ENCODE data around the gene PALLD.

GRCh38 chr4:168667376-168667775 lies 170.5 kb downstream of the PALLD start:
- TF ChIP-seq EZH2 (IDR thresholded peaks at IDR 0.05; ENCODE audit: borderline replicate concordance, low read depth, low read length, severe bottlenecking) (no peak), CTCF (IDR thresholded peaks at IDR 0.05; ENCODE audit: borderline replicate concordance, extremely low read depth, low read length, poor library complexity, severe bottlenecking) (no peak)
